ENCODE data around the gene ATP8B1. TPM values are rescaled to one million over a fixed set of nuclear protein-coding genes. Genes with fewer than 3 reads are reported as not detected.

Gene ATP8B1
- polyA plus RNA-seq, 2 of the 4 experiments (the other 2 are of a cell fraction), result 7.1 to 23.4 TPM

- TF ChIP-seq CBX8 (IDR thresholded peaks at IDR 0.05) (no peak), HOXB13 (CRISPR knock-in tag; IDR thresholded peaks at IDR 0.05; ENCODE audit: low read depth) (no peak), GATA3 (IDR thresholded peaks at IDR 0.05; ENCODE audit: borderline replicate concordance) (no peak), POLR2AphosphoS2 (conservative IDR thresholded peaks at IDR 0.05; ENCODE audit: low read length) (no peak), HOXA7 (CRISPR knock-in tag; IDR thresholded peaks at IDR 0.05) (no peak), TFCP2L1 (CRISPR knock-in tag; IDR thresholded peaks at IDR 0.05) (no peak), ZSCAN20 (CRISPR knock-in tag; IDR thresholded peaks at IDR 0.05) (no peak), MYC (IDR thresholded peaks at IDR 0.05; ENCODE audit: borderline replicate concordance, low read length) (no peak), RFX5 (IDR thresholded peaks at IDR 0.05) (no peak), POLR2A (IDR thresholded peaks at IDR 0.05; ENCODE audit: low read length) (no peak), ZC3H11A (IDR thresholded peaks at IDR 0.05) (no peak), CEBPB (IDR thresholded peaks at IDR 0.05) (no peak), CHD4 (IDR thresholded peaks at IDR 0.05; ENCODE audit: borderline replicate concordance) (no peak)
- TF ChIP-seq, protein P1, sequence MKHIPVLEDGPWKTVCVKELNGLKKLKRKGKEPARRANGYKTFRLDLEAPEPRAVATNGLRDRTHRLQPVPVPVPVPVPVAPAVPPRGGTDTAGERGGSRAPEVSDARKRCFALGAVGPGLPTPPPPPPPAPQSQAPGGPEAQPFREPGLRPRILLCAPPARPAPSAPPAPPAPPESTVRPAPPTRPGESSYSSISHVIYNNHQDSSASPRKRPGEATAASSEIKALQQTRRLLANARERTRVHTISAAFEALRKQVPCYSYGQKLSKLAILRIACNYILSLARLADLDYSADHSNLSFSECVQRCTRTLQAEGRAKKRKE (CRISPR knock-in tag; IDR thresholded peaks at IDR 0.05; ENCODE audit: low read depth), result no peak
- POLR2A ChIA-PET, result interaction anchor here (0.6 kb wide), 1 partner anchor 18 kb away, joined by 8 read pairs; the partner anchor contains the start of gene NARS1
- no peak overlapping the region for H3K27ac ChIP-seq
- FAIRE-seq (no peak), DNase-seq (ENCODE audit: low read depth in 1 of 2, low spot score in 1 of 2) (no peak), ATAC-seq (no peak)
- 91% methylated on average over 1 of the region's 1 CpG for WGBS (ENCODE audit: missing lambda C conversion rate)
- CTCF ChIA-PET, result no interaction called here
- no peaks in the 10 kb centered on the region for H3K4me1 ChIP-seq
- no peaks in the 10 kb centered on the region for H3K9me3 ChIP-seq
- no peak overlapping the region for H3K4me3 ChIP-seq
- H3K4me2 ChIP-seq, result no peak overlapping the region
These were observed 199.2 kb downstream of the ATP8B1 start for GRCh38 chr18:57603871-57604270.

Small RNA genes within 50 kb of the gene (small RNA-seq; reads per million reads assigned to genes)
- gene RNU6-742P, result 0 reads per million in 6 experiments

Other genes with a start within 250 kb of the ATP8B1 start
- 71.2 and 75.6 TPM in 2 replicates for gene FECH, start 216.6 kb downstream of the ATP8B1 start, polyA plus RNA-seq (2011; rRNA removed)
- gene FECH, start 216.6 kb downstream of the ATP8B1 start, polyA plus RNA-seq (2017; fragmentation: RNase III; extraction: RNeasy Plus Mini Kit Qiagen cat#74134 plus additional on column Dnase treatment), result 40.6 to 45.1 TPM (median 41.3 TPM) in 3 replicates
- gene NARS1, start 181.5 kb downstream of the ATP8B1 start, polyA plus RNA-seq (2011; rRNA removed), result 237 and 309 TPM in 2 replicates
- gene NARS1, start 181.5 kb downstream of the ATP8B1 start, polyA plus RNA-seq (2017; fragmentation: RNase III; extraction: RNeasy Plus Mini Kit Qiagen cat#74134 plus additional on column Dnase treatment), result 310 to 351 TPM (median 313 TPM) in 3 replicates
- 36.5 TPM in 2 replicates for gene NEDD4L, start 240.9 kb upstream of the ATP8B1 start, polyA plus RNA-seq (2011; rRNA removed)
- 18.0 to 22.6 TPM (median 21.7 TPM) in 3 replicates for gene NEDD4L, start 240.9 kb upstream of the ATP8B1 start, polyA plus RNA-seq (2017; fragmentation: RNase III; extraction: RNeasy Plus Mini Kit Qiagen cat#74134 plus additional on column Dnase treatment)

Data from A549 (cell line).